Pons (tissue), 1 donor: ENCODE data around the gene TSSK2.
"Not testable (repeated sequence)": the region's sequence is repeated elsewhere in the genome, so short reads cannot be mapped to it uniquely, and the experiment has no call there.

ENCODE experiments used
- DNase-seq: peaks from one replicate; pipeline ENCODE4 v3.0.0-alpha.2; 2016; ENCODE audit warnings: low spot score

The TSSK2 gene

GRCh38 chr22:19130959-19131684 is at the start of gene TSSK2:
TSS of gene TSSK2 (plus strand) at chr22:19131308. CDS start at chr22:19131400, 92 bp downstream.
- DNase-seq: no peak

- DNase-seq: no peak
Measured at GRCh38 chr22:19081351-19081750, 49.8 kb upstream of the TSSK2 start.

GRCh38 chr22:19082101-19082500 is 49.0 kb upstream of the TSSK2 start:
- no peak for DNase-seq

- no peak for DNase-seq
Measured at GRCh38 chr22:19082793-19083192, 48.3 kb upstream of the TSSK2 start.

GRCh38 chr22:19084126-19084525 is 47.0 kb upstream of the TSSK2 start:
- not testable (repeated sequence) for DNase-seq

- DNase-seq: not testable (repeated sequence)
Measured at GRCh38 chr22:19084586-19084985, 46.5 kb upstream of the TSSK2 start.

- DNase-seq: peak; percentile 53
Measured at GRCh38 chr22:19085233-19085718, 45.8 kb upstream of the TSSK2 start.

- no peak for DNase-seq
Measured at GRCh38 chr22:19086417-19086816, 44.7 kb upstream of the TSSK2 start.

GRCh38 chr22:19086896-19087295 is 44.2 kb upstream of the TSSK2 start:
- no peak for DNase-seq

- no peak for DNase-seq
Measured at GRCh38 chr22:19088866-19089595, 42.1 kb upstream of the TSSK2 start.

- DNase-seq: no peak
Measured at GRCh38 chr22:19090183-19090582, 40.9 kb upstream of the TSSK2 start.

- no peak for DNase-seq
Measured at GRCh38 chr22:19090586-19091127, 40.5 kb upstream of the TSSK2 start.

- no peak for DNase-seq
Measured at GRCh38 chr22:19092725-19093124, 38.4 kb upstream of the TSSK2 start.

GRCh38 chr22:19094393-19094997 is 36.6 kb upstream of the TSSK2 start:
- DNase-seq: no peak

- DNase-seq: no peak
Measured at GRCh38 chr22:19096555-19096954, 34.6 kb upstream of the TSSK2 start.

GRCh38 chr22:19097518-19097917 is 33.6 kb upstream of the TSSK2 start:
- no peak for DNase-seq

GRCh38 chr22:19098157-19098556 is 33.0 kb upstream of the TSSK2 start:
- no peak for DNase-seq

- no peak for DNase-seq
Measured at GRCh38 chr22:19103880-19104821, 27.0 kb upstream of the TSSK2 start.

GRCh38 chr22:19105456-19105855 is 25.7 kb upstream of the TSSK2 start:
- DNase-seq: no peak

GRCh38 chr22:19105867-19106802 is 25.0 kb upstream of the TSSK2 start:
- DNase-seq: no peak
